ENCODE data around the gene RAD52.

DNA sequence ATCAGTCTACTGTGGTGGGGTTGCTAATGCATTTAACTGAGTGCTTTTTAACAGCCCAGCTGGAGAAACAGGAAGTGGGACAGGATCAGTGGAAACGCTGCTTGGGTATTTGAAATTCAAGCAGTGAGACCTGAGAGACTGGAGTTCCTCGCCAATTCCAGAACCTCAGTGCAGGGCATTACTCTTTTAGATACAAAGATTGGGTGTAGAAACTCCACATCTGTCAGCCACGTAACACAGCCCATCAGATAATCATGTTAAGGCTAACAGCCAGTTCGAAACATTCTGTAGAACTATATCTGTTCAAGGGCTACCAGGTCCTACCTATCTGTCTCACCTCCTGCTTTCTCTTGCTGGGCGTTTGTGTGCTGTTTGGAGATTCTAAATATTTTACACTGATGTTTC, 45.5 kb downstream of the RAD52 start:
- TF ChIP-seq CTCF (IDR thresholded peaks at IDR 0.05; ENCODE audit: insufficient read depth, low read length, poor library complexity, severe bottlenecking) (no peak), EZH2phosphoT487 (conservative IDR thresholded peaks at IDR 0.05; ENCODE audit: low read length) (no peak)

All from SU-DHL-6 (cell line).